BLaER1 treated with 17β-estradiol and CSF1 and Interleukin-3, amounts not matched to agents 10 nM and 100 nM (cell line): ENCODE data around the gene LILRA5.
"Not testable (repeated sequence)": the region's sequence is repeated elsewhere in the genome, so short reads cannot be mapped to it uniquely, and the experiment has no call there.

Experiments used
- H3K27ac ChIP-seq, 11 experiments: shearing (Covaris generic); formaldehyde crosslinking; 2 replicates each; pipeline ENCODE4 v1.8.1; 2022
- H3K27me3 ChIP-seq, 11 experiments: shearing (Covaris generic); formaldehyde crosslinking; 2 replicates each; pipeline ENCODE4 v1.8.1; 2022
- H3K36me3 ChIP-seq, 11 experiments: shearing (Covaris generic); formaldehyde crosslinking; 2 replicates each; pipeline ENCODE4 v1.8.1; 2022
- H3K4me1 ChIP-seq, 10 experiments: shearing (Covaris generic); formaldehyde crosslinking; 2 replicates each; pipeline ENCODE4 v1.8.1; 2022
- H3K4me2 ChIP-seq, 11 experiments: shearing (Covaris generic); formaldehyde crosslinking; 2 replicates each; pipeline ENCODE4 v1.8.1; 2022
- H3K4me3 ChIP-seq, 10 experiments: shearing (Covaris generic); formaldehyde crosslinking; 2 replicates each; pipeline ENCODE4 v1.8.1; 2022
- H3K9ac ChIP-seq, 11 experiments: shearing (Covaris generic); formaldehyde crosslinking; 2 replicates each; pipeline ENCODE4 v1.8.1; 2022
- H3K9me3 ChIP-seq, 11 experiments: shearing (Covaris generic); formaldehyde crosslinking; replicated peaks in 1 of 11; 2 replicates each; pipeline ENCODE4 v1.8.1; 2022
- H4K20me1 ChIP-seq, 11 experiments: shearing (Covaris generic); formaldehyde crosslinking; 2 replicates each; pipeline ENCODE4 v1.8.1; 2022
- Cebpa-rat ChIP-seq, 11 experiments: shearing (Covaris generic); IDR thresholded peaks; 2 replicates each; pipeline ENCODE4 v1.8.1; 2022

Gene LILRA5

DNA sequence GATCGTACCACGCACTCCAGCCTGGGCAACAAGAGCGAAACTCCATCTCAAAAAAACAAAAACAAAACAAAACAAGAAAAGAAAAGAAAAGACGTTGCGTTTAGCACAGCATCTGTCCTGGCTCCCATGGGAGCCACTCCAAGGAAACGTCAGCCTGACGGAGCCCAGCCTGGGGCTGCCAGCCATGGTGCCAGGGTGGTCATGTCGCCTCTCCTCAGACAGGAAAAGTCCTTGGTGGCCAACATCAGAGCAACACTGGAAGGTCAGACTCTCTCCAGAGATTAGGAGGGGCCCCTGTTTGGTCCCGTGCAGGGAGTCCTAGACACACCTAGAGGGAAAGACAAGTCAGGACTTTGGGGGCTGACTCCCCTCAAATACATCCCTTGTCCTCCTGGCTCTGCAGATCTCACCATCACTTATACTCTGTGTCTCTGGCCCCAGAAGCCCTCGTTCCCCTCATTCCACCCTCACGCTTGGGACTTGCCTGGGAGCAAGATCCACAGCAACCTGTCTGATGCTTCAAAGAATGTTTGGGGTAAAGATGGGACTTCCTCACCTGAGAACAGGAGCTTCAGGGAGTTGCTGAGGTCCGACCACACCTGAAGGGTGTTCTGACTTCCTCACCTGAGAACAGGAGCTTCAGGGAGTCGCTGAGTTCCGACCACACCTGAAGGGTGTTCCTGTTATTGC, 16.7 kb upstream of the LILRA5 start:
- H4K20me1 ChIP-seq: no peaks in the 10 kb centered on the region
- peaks cover 0 to 20% (median 11%) of the 10 kb centered on the region in 11 experiments; a peak in 13 of 22 replicates for H3K9me3 ChIP-seq
- no peaks in the 10 kb centered on the region for H3K27me3 ChIP-seq
- no peaks in the 10 kb centered on the region for H3K36me3 ChIP-seq
- H3K9ac ChIP-seq: no peak overlapping the region
- peak overlapping the region in 8 of 11 experiments; percentile 9 to 44 (median 26); a peak in 13 of 22 replicates for H3K4me2 ChIP-seq
- peaks cover 30 to 80% (median 70%) of the 10 kb centered on the region in 10 experiments for H3K4me1 ChIP-seq
- TF ChIP-seq Cebpa-rat (IDR thresholded peaks at IDR 0.05): no peak
- H3K4me3 ChIP-seq: no peak overlapping the region
- no peak overlapping the region for H3K27ac ChIP-seq

DNA sequence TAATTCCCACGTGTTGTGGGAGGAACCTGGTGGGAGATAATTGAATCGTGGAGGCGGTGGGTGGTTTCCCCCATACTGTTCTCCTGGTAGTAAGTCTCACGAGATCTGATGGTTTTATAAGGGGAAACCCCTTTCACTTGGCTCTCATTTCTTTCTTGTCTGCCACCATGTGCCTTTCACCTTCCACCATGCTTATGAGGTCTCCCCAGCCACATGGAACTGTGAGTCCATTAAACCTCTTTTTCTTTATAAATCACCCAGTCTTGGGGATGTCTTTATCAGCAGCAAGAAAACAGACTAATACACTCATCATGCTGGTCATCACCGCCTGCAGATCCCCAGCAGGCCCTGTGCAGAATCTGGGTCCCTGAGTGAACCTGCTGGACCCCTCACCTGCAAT, 15.8 kb upstream of the LILRA5 start:
- H3K36me3 ChIP-seq, H3K4me3 ChIP-seq, H3K27me3 ChIP-seq, H3K27ac ChIP-seq, H4K20me1 ChIP-seq, H3K9ac ChIP-seq: not testable (repeated sequence)
- H3K4me2 ChIP-seq: peak overlapping the region in 8 of 11 experiments; percentile 9 to 44 (median 26); a peak in 8 of 22 replicates
- peaks cover 30 to 74% (median 64%) of the 10 kb centered on the region in 10 experiments for H3K4me1 ChIP-seq
- peaks cover 0 to 20% (median 11%) of the 10 kb centered on the region in 11 experiments; a peak in 13 of 22 replicates for H3K9me3 ChIP-seq

DNA sequence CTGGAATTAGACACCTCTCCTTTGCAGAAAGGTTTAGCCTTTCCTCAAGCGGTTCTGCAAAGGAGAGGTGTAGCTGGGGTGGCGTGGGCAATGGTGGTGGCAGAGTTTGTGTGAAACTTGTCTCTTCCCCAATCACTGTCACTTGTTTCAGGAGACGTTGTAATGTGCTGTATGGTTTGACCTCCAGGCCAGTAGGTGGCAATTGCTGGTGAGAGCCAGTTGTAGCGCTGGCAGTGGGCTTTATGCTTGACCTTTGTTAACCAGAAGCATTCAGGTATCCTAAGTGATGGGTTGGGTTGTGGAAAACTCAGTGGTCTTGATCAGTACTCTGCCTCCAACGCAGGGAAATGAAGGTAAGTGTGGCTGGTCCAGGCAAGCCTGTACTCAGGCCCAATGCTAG, 12.7 kb upstream of the LILRA5 start:
- H3K36me3 ChIP-seq: no peaks in the 10 kb centered on the region
- peak overlapping the region in 10 of 11 experiments; percentile 34 to 73 (median 56); a peak in 16 of 22 replicates for H3K27ac ChIP-seq
- H3K27me3 ChIP-seq: no peaks in the 10 kb centered on the region
- peak overlapping the region in 6 of 11 experiments; percentile 17 to 53 (median 40); a peak in 10 of 22 replicates for H3K9ac ChIP-seq
- no peaks in the 10 kb centered on the region for H4K20me1 ChIP-seq
- peak overlapping the region; percentile 22 to 72 (median 55) for H3K4me2 ChIP-seq
- H3K9me3 ChIP-seq: peaks cover 15 to 35% (median 28%) of the 10 kb centered on the region in 11 experiments; a peak in 19 of 22 replicates
- peaks cover 24 to 47% (median 38%) of the 10 kb centered on the region in 10 experiments for H3K4me1 ChIP-seq
- no peak for TF ChIP-seq Cebpa-rat (IDR thresholded peaks at IDR 0.05)
- H3K4me3 ChIP-seq: no peak overlapping the region

DNA sequence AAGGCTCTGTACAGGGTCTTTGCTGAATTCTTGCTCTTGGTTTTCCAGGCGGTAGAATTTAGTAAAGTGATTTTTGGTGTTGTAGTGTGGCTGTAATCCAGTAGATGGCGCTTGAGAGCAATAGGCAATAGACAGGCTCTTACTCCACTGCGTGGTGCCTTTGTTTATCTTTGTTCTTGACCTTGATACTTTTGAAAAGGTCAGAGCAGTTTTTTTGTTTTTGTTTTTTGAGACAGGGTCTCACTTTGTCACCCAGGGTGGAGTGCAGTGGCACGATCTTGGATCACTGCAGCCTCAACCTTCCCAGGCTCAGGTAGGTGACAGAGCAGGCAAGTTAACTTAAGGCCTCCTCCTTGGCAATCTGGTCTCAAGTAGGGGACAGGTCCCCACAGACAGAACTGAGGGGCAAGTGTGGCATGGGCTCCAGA, 12.2 kb upstream of the LILRA5 start:
- Histone ChIP-seq H3K4me3 (no peak overlapping the region), H3K9ac (peak overlapping the region in 6 of 11 experiments; percentile 17 to 53 (median 40); a peak in 10 of 22 replicates), H3K4me2 (peak overlapping the region; percentile 22 to 72 (median 55)), H3K4me1 (peaks cover 28 to 47% (median 40%) of the 10 kb centered on the region in 10 experiments), H3K27ac (peak overlapping the region in 10 of 11 experiments; percentile 34 to 73 (median 56); a peak in 16 of 22 replicates), H3K27me3 (no peaks in the 10 kb centered on the region), H4K20me1 (no peaks in the 10 kb centered on the region), H3K9me3 (peaks cover 15 to 35% (median 30%) of the 10 kb centered on the region in 11 experiments; a peak in 19 of 22 replicates), H3K36me3 (no peaks in the 10 kb centered on the region)
- no peak for TF ChIP-seq Cebpa-rat (IDR thresholded peaks at IDR 0.05)

DNA sequence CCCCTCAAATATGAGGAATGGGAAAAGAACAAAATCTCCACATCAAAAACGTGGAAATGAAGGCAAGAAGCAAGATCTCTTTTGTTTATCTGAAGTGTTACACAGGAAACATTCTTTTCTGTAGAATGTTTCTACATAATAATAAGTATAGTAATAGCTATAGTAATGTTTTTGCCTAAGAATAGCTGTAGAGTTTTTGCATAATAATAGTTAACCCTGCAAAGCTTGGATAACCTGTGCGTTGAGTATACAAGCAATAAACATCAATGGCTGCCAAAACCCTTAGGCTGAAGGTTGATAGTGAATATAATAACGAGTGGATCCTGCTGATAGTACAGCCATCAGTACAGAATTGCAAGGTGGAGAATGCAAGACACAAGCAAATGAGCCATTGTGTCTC, 11.1 kb upstream of the LILRA5 start:
- H3K4me2 ChIP-seq: no peak overlapping the region
- H3K36me3 ChIP-seq: no peaks in the 10 kb centered on the region
- H3K27me3 ChIP-seq: no peaks in the 10 kb centered on the region
- no peak overlapping the region for H3K9ac ChIP-seq
- peaks cover 15 to 36% (median 29%) of the 10 kb centered on the region in 11 experiments; a peak in 19 of 22 replicates for H3K9me3 ChIP-seq
- no peak overlapping the region for H3K27ac ChIP-seq
- no peak for TF ChIP-seq Cebpa-rat (IDR thresholded peaks at IDR 0.05)
- H3K4me1 ChIP-seq: peaks cover 27 to 50% (median 39%) of the 10 kb centered on the region in 10 experiments
- no peaks in the 10 kb centered on the region for H4K20me1 ChIP-seq
- H3K4me3 ChIP-seq: no peak overlapping the region

DNA sequence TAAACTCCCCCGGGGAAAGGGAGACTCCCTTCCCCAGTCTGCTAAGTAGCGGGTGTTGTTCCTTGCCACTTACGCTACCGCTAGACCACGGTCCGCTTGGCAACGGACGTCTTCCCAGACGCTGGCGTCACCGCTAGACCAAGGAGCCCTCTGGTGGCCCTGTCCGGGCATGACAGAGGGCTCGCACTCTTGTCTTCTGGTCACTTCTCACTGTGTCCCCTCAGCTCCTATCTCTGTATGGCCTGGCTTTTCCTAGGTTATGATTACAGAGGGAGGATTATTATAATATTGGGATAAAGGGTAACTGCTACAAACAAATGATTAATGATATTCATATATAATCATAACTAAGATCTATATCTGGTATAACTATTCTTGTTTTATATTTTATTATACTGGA, 10.0 kb upstream of the LILRA5 start:
- H4K20me1 ChIP-seq, H3K27ac ChIP-seq, H3K36me3 ChIP-seq, H3K9ac ChIP-seq, H3K27me3 ChIP-seq, H3K4me2 ChIP-seq, H3K4me3 ChIP-seq: not testable (repeated sequence)
- Histone ChIP-seq H3K9me3 (peaks cover 7 to 27% (median 18%) of the 10 kb centered on the region in 11 experiments; a peak in 19 of 22 replicates), H3K4me1 (peaks cover 19 to 61% (median 48%) of the 10 kb centered on the region in 10 experiments)

DNA sequence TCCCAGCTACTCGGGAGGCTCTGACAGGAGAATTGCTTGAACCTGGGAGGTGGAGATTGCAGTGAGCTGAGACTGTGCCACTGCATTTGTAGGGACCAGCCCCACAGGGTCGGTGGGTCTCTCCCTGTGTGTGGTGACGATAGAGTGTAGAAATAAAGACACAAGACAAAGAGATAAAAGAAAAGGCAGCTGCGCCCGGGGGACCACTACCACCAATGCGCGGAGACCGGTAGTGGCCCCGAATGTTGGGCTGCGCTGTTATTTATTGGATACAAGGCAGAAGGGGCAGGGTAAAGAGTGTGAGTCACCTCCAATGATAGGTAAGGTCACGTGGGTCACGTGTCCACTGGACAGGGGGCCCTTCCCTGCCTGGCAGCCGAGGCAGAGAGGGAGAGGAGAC, 9.3 kb upstream of the LILRA5 start:
- not testable (repeated sequence) for H3K27me3 ChIP-seq

DNA sequence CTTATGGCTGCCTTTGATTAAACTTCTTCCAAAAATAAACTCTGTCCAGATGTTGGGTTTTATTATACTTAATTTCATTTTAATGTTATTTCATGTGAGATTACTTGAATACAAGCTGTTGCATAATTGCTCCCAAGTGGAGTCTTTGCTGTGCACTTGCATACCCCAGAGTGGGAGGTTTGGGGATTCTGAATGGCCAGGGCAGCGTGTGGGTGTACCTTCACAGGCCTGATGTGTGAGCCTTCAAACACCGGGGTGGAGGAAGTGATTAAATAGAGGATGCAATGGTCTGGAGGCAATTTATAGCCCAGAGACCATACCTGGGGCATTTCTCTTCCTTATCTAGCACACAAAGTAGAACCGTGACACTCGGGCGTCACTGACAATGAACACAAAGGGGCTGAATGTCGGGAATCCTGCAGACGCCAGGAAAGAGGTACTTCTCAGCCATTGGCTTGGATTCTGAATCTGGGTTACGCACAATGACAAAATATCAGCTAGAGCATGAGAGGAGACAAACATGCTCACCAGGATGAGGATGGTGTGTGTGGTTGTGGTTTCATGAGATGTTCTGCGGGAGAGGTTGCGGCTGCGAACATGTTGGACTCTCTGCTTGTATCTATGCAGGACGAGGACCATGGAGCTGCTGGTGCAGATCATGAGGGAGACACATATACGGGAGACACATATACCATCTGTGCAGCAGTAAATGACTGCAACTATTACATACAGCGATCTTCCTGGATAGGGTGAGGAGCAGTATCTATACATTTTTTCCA, 7.1 kb upstream of the LILRA5 start:
- Histone ChIP-seq H3K36me3 (no peaks in the 10 kb centered on the region), H3K27ac (no peak overlapping the region), H3K4me2 (peak overlapping the region in 6 of 11 experiments; percentile 24 to 87 (median 54); a peak in 10 of 22 replicates), H4K20me1 (no peaks in the 10 kb centered on the region), H3K4me1 (peaks cover 9 to 61% (median 44%) of the 10 kb centered on the region in 10 experiments), H3K27me3 (no peaks in the 10 kb centered on the region), H3K9me3 (peaks cover 6 to 27% (median 16%) of the 10 kb centered on the region in 11 experiments; a peak in 19 of 22 replicates), H3K4me3 (no peak overlapping the region), H3K9ac (no peak overlapping the region)
- no peak for TF ChIP-seq Cebpa-rat (IDR thresholded peaks at IDR 0.05)

More for the DNA sequence above, 9.3 kb upstream of the LILRA5 start:
- H3K4me2 ChIP-seq, H3K9ac ChIP-seq, H3K27ac ChIP-seq, H3K36me3 ChIP-seq, H4K20me1 ChIP-seq, H3K4me3 ChIP-seq: not testable (repeated sequence)
- Histone ChIP-seq H3K4me1 (peaks cover 19 to 66% (median 50%) of the 10 kb centered on the region in 10 experiments), H3K9me3 (peaks cover 6 to 27% (median 16%) of the 10 kb centered on the region in 11 experiments; a peak in 19 of 22 replicates)

DNA sequence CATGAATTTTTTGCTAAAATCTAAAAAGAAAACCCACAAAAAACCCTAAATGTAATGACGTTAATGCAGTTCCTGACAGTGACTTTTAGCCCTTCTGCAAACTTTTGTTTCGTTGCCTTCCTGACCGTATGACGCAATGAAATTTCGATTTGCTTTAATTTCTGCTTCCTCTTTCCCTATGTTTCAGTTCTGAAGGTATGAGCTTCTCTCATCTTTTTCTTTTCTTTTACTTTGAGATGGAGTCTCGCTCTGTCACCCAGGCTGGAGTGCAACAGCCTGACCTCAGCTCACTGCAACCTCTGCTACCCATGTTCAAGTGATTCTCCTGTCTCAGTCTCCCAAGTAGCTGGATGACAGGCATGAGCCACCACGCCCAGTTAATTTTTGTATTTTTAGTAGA, 6.1 kb upstream of the LILRA5 start:
- peak overlapping the region in 9 of 11 experiments; percentile 6 to 77 (median 54); a peak in 13 of 22 replicates for H3K27ac ChIP-seq
- H4K20me1 ChIP-seq: no peaks in the 10 kb centered on the region
- peaks cover 6 to 27% (median 16%) of the 10 kb centered on the region in 11 experiments; a peak in 19 of 22 replicates for H3K9me3 ChIP-seq
- H3K4me1 ChIP-seq: peaks cover 9 to 55% (median 43%) of the 10 kb centered on the region in 10 experiments; a peak in 19 of 20 replicates
- peak overlapping the region in 6 of 11 experiments; percentile 14 to 62 (median 50); a peak in 10 of 22 replicates for H3K9ac ChIP-seq
- H3K27me3 ChIP-seq: no peaks in the 10 kb centered on the region
- H3K4me2 ChIP-seq: peak overlapping the region; percentile 1 to 87 (median 61); a peak in 19 of 22 replicates
- peak in 10 of 11 experiments; percentile 41 to 94 (median 72); a peak in 16 of 22 replicates for TF ChIP-seq Cebpa-rat (IDR thresholded peaks at IDR 0.05)
- peak overlapping the region in 1 of 10 experiments; percentile 31; a peak in 1 of 20 replicates for H3K4me3 ChIP-seq
- H3K36me3 ChIP-seq: no peaks in the 10 kb centered on the region
